ENCODE results near the gene SEPTIN6.

The SEPTIN6 gene

DNA sequence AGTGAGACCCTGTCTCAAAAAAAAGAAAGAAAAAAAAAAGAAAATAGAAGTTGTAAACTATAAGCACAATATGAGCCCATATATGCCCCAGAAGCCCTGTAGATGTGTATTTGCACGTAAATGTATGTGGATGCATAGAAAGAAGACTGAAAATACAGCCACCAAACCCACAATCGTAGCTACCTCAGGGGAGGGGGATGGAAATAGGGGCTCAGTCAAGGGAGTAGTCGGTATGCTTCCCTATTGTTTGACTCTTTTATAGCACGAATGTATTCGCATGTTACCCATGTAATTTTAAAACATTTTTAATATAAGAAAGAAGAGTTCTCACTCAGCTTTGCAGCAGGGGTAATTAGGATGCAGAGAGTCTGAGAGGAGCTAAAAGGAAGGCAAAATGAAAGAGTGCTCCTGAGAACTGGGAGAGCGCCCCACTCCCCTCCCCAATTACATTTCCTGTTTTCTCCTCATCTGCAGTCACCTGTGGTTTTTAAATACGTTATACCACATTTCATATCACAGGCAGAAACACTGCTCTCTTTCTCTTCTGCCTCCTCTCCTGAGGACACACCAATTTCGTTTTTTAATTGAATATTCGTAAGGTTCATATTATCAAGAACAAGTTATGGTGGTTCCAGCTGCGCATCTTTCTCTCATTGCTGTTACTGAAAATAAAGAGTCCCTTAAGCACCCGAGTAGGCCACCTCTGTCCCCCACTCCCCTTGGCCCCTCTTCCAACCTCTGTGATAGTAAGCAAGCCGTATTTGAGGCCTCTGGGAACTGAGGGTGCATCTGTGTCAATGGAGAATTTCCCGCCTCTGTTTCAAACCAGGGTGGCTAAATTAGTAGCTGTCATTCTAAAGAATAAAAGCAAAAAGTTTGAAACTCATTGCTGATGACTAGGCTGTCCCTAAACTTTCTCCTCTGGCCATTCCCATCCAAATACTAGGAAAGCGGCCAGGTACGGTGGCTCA lies 10.7 kb downstream of the SEPTIN6 start:
- peak overlapping the region; percentile 75 for H3K27ac Mint-ChIP-seq
- H3K9me3 Mint-ChIP-seq: peaks cover 52% of the 10 kb centered on the region
- H3K4me3 Mint-ChIP-seq: no peak overlapping the region
- H3K27me3 Mint-ChIP-seq (ENCODE audit: low read depth, poor library complexity): no peaks in the 10 kb centered on the region
- H3K36me3 Mint-ChIP-seq (ENCODE audit: low read depth): peaks cover 15% of the 10 kb centered on the region
- TF ChIP-seq, protein P1, sequence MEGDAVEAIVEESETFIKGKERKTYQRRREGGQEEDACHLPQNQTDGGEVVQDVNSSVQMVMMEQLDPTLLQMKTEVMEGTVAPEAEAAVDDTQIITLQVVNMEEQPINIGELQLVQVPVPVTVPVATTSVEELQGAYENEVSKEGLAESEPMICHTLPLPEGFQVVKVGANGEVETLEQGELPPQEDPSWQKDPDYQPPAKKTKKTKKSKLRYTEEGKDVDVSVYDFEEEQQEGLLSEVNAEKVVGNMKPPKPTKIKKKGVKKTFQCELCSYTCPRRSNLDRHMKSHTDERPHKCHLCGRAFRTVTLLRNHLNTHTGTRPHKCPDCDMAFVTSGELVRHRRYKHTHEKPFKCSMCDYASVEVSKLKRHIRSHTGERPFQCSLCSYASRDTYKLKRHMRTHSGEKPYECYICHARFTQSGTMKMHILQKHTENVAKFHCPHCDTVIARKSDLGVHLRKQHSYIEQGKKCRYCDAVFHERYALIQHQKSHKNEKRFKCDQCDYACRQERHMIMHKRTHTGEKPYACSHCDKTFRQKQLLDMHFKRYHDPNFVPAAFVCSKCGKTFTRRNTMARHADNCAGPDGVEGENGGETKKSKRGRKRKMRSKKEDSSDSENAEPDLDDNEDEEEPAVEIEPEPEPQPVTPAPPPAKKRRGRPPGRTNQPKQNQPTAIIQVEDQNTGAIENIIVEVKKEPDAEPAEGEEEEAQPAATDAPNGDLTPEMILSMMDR (IDR thresholded peaks at IDR 0.05): no peak
- peaks cover 76% of the 10 kb centered on the region for H3K4me1 Mint-ChIP-seq
- no peak for DNase-seq

DNA sequence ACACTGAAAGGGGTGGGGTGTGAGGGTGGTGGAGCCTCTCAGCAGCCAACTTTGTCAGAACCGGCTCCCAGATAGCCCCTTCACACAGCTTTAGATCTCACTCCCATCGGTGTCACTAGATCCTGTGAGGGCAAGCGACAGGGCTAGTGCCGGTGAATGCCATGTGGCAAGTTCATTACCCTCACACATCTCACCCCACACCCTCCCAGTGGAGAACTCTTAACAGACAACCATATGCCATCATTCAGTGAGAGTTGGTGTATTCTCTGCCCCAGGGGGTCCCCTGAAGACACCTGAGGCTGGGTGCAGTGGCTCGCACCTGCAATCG lies 15.3 kb downstream of the SEPTIN6 start:
- H3K27me3 Mint-ChIP-seq (ENCODE audit: low read depth, poor library complexity): no peaks in the 10 kb centered on the region
- no peak for DNase-seq
- peaks cover 38% of the 10 kb centered on the region for H3K9me3 Mint-ChIP-seq
- TF ChIP-seq, protein P1 (IDR thresholded peaks at IDR 0.05): no peak
- H3K27ac Mint-ChIP-seq: no peak overlapping the region
- peaks cover 56% of the 10 kb centered on the region for H3K4me1 Mint-ChIP-seq
- H3K36me3 Mint-ChIP-seq (ENCODE audit: low read depth): peaks cover 35% of the 10 kb centered on the region
- no peak overlapping the region for H3K4me3 Mint-ChIP-seq

DNA sequence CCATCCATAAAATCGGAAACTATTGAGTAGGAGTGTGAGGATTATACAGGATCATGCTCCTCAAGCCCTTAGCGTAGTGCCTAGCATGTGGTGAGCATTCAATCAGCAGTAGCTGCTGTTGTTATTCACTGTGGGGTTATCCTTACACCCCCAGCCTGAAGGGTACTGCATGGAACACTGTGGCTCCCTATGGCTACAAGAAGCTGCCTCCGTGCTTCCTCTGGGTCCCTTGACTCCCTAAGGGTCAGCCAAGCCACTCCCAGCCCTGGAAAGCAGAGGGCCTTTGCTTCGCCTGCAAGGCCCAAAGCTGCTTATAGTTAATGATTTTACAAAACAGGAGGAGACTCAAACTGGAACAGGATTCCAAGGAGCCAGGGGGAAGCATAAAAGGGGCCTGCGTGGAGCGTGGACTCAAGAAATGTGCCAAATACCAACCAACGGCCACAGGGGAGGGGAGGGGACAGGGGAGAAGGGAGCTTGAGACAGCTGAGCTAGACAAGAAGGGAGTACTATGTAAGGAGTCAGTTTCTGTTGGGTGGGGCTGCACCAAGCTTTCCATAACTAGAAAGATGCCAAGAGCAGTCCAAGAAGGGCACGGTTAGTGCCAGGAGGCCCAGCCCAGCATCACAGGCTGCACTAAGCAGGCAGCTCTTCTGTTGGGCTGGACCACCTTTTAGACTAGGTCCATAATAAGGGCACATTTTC lies 15.9 kb downstream of the SEPTIN6 start:
- no peak for DNase-seq
- peak overlapping the region; percentile 75 for H3K27ac Mint-ChIP-seq
- H3K4me1 Mint-ChIP-seq: peaks cover 56% of the 10 kb centered on the region
- no peaks in the 10 kb centered on the region for H3K27me3 Mint-ChIP-seq (ENCODE audit: low read depth, poor library complexity)
- H3K36me3 Mint-ChIP-seq (ENCODE audit: low read depth): peaks cover 40% of the 10 kb centered on the region
- TF ChIP-seq, protein P1 (IDR thresholded peaks at IDR 0.05): no peak
- H3K4me3 Mint-ChIP-seq: no peak overlapping the region
- peaks cover 43% of the 10 kb centered on the region for H3K9me3 Mint-ChIP-seq

DNA sequence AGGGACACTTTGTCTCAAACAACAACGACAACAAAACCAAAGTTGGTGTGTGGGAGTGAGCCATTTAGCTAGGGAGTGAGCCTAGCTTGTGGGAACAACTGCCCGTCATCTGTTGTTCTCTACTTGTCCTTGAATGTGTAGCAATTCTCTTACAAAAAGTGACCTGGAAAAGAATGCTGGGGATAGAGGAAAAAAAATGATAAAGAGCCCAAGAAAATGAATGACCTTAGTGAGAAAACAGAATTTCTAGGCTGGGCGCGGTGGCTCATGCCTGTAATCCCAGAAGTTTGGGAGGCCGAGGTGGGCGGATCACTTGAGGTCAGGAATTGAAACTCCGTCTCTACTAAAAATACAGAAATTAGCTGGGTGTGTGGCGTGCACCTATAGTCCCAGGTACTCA lies 19.6 kb downstream of the SEPTIN6 start:
- H3K27me3 Mint-ChIP-seq (ENCODE audit: low read depth, poor library complexity): no peaks in the 10 kb centered on the region
- H3K4me3 Mint-ChIP-seq: no peak overlapping the region
- peaks cover 55% of the 10 kb centered on the region for H3K4me1 Mint-ChIP-seq
- H3K9me3 Mint-ChIP-seq: peaks cover 44% of the 10 kb centered on the region
- TF ChIP-seq, protein P1 (IDR thresholded peaks at IDR 0.05): no peak
- peak overlapping the region; percentile 72 for H3K27ac Mint-ChIP-seq
- DNase-seq: no peak
- H3K36me3 Mint-ChIP-seq (ENCODE audit: low read depth): peaks cover 41% of the 10 kb centered on the region

DNA sequence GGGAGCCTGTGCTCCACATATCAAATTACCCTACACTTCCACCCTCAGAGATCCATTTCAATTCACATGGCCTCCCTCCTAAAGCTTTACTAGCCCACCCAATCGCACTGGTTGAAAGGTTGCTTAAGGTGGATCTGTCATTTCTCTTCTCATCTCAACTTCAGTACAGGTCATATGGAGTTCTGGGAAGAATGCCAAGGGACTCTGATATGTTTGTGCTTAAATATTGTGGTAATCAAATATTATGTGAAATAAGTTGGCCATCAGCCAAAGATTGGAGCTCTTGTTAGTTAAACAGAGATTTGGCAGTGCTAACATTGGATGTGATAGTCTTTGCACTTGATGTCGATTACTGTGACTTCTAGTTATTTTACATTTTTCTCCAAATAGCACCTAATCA lies 20.5 kb downstream of the SEPTIN6 start:
- Mint-ChIP-seq H3K27me3 (ENCODE audit: low read depth, poor library complexity) (no peaks in the 10 kb centered on the region), H3K36me3 (ENCODE audit: low read depth) (peaks cover 41% of the 10 kb centered on the region), H3K4me3 (no peak overlapping the region), H3K9me3 (peaks cover 46% of the 10 kb centered on the region), H3K4me1 (peaks cover 58% of the 10 kb centered on the region), H3K27ac (peak overlapping the region; percentile 56)
- DNase-seq: no peak
- TF ChIP-seq, protein P1 (IDR thresholded peaks at IDR 0.05): no peak

All from nephron progenitor cell (in vitro differentiated cells).